Measurements from ENCODE around the gene N4BP3. TPM values are rescaled to one million over a fixed set of nuclear protein-coding genes. Genes with fewer than 3 reads are reported as not detected.
"Not testable (repeated sequence)": the region's sequence is repeated elsewhere in the genome, so short reads cannot be mapped to it uniquely, and the experiment has no call there.

Gene N4BP3
- polyA plus RNA-seq, 3 donors = 0.01 TPM; not detected in 2

DNA sequence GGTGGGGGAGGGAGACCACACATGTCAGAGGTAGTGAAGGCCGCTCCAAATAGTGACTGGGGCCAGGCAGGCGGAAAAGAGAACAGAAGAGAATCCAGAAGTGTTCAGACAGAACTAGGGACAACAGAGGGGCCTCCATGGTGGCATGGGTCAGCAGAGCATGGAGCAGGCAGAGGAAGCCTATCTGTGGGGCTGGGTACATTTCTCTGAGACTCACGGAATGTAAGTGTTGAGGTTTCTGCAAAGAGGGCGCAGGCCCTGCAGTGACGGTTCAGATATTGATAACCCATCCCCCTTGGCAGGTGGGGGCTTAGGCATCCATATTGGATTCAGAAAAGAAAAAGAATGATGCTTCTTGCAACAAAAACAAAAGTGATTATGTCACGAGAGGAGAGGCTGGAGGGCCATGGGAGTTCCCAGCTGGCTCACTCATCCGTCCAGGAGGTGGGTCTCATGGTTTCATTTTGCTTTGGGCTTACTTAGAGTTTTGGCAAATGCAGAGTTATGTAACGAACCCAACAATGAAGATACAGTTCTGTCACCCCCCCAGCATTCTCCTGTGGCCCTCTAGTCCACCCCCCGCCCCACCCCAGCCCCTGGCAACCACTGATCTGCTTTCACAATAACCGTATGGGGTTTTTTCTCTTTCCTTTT lies 12.0 kb downstream of the N4BP3 start:
- WGBS (ENCODE audit: insufficient coverage) = 72% methylated on average over 6 of the region's 10 CpGs
- H3K27ac ChIP-seq (ENCODE audit: low read depth in 1 of 2, low read length in 2 of 2) = no peak overlapping the region

GRCh38 chr5:178126556-178126955 lies 13.2 kb downstream of the N4BP3 start:
- Mint-ChIP-seq H3K36me3 (no peaks in the 10 kb centered on the region), H3K9me3 (peaks cover 0 to 5% (median 0%) of the 10 kb centered on the region in 7 donors), H3K4me1 (peaks cover 13% of the 10 kb centered on the region), H3K4me3 (no peak overlapping the region), H3K27me3 (ENCODE audit: low read depth in 3 of 3) (peaks cover 9 to 38% (median 18%) of the 10 kb centered on the region in 3 donors), H3K27ac (no peak overlapping the region)
- no peaks in the 10 kb centered on the region for H4K20me1 ChIP-seq (ENCODE audit: insufficient read depth, low read length)
- 100% methylated on average over 1 of the region's 3 CpGs for WGBS (ENCODE audit: insufficient coverage)
- no peak overlapping the region for H3K4me3 ChIP-seq (replicated peaks in 1 of 3; ENCODE audit: low read depth in 2 of 3, low read length in 3 of 3)
- H3K4me2 ChIP-seq (replicated peaks; ENCODE audit: extremely low read depth, low read length, poor library complexity, severe bottlenecking) = no peak overlapping the region
- H3K4me1 ChIP-seq (ENCODE audit: control insufficient read depth in 1 of 2, insufficient read depth in 2 of 2, low read length in 2 of 2) = peaks cover 11 to 13% of the 10 kb centered on the region in 2 donors
- intact Hi-C loops (cut with micrococcal nuclease) = no loop called here
- TF ChIP-seq CTCF (IDR thresholded peaks at IDR 0.05) = no peak
- DNase-seq = no peak
- H3K27ac ChIP-seq (ENCODE audit: low read depth in 1 of 2, low read length in 2 of 2) = no peak overlapping the region
- no peak overlapping the region for H2AFZ ChIP-seq (ENCODE audit: insufficient read depth, low read depth, low read length, poor library complexity, severe bottlenecking)
- H3K36me3 ChIP-seq (replicated peaks in 1 of 2; ENCODE audit: control insufficient read depth in 1 of 2, insufficient read depth in 2 of 2, low read length in 2 of 2) = no peaks in the 10 kb centered on the region
- H3K9ac ChIP-seq (ENCODE audit: insufficient read depth, low read length, poor library complexity, severe bottlenecking) = no peak overlapping the region
- peaks cover 0 to 9% of the 10 kb centered on the region in 2 donors for H3K27me3 ChIP-seq (ENCODE audit: control insufficient read depth in 2 of 2, insufficient read depth in 2 of 2, low read length in 2 of 2)
- H3K79me2 ChIP-seq (ENCODE audit: insufficient read depth, low read length) = no peaks in the 10 kb centered on the region
- no peaks in the 10 kb centered on the region for H3K9me3 ChIP-seq (replicated peaks in 1 of 2; ENCODE audit: control insufficient read depth in 1 of 2, insufficient read depth in 1 of 2, low read length in 2 of 2)

More for the DNA sequence above, 12.0 kb downstream of the N4BP3 start:
- H3K27me3 ChIP-seq (ENCODE audit: control insufficient read depth in 2 of 2, insufficient read depth in 2 of 2, low read length in 2 of 2) = peaks cover 0 to 20% of the 10 kb centered on the region in 2 donors
- no peak overlapping the region for H3K9ac ChIP-seq (ENCODE audit: insufficient read depth, low read length, poor library complexity, severe bottlenecking)
- Mint-ChIP-seq H3K9me3 (peaks cover 0 to 4% (median 0%) of the 10 kb centered on the region in 7 donors), H3K4me3 (no peak overlapping the region), H3K27ac (no peak overlapping the region), H3K4me1 (peaks cover 14% of the 10 kb centered on the region), H3K27me3 (ENCODE audit: low read depth in 3 of 3) (peaks cover 18 to 47% (median 25%) of the 10 kb centered on the region in 3 donors), H3K36me3 (no peaks in the 10 kb centered on the region)
- no peak overlapping the region for H2AFZ ChIP-seq (ENCODE audit: insufficient read depth, low read depth, low read length, poor library complexity, severe bottlenecking)
- TF ChIP-seq CTCF (IDR thresholded peaks at IDR 0.05) = no peak
- H3K4me1 ChIP-seq (ENCODE audit: control insufficient read depth in 1 of 2, insufficient read depth in 2 of 2, low read length in 2 of 2) = peaks cover 6% of the 10 kb centered on the region in 2 donors
- intact Hi-C loops (cut with micrococcal nuclease) = no loop called here
- peak in 1 of 3 donors; percentile 27 for DNase-seq
- H4K20me1 ChIP-seq (ENCODE audit: insufficient read depth, low read length) = no peaks in the 10 kb centered on the region
- no peak overlapping the region for H3K4me2 ChIP-seq (replicated peaks; ENCODE audit: extremely low read depth, low read length, poor library complexity, severe bottlenecking)
- no peak overlapping the region for H3K4me3 ChIP-seq (replicated peaks in 1 of 3; ENCODE audit: low read depth in 2 of 3, low read length in 3 of 3)
- H3K36me3 ChIP-seq (replicated peaks in 1 of 2; ENCODE audit: control insufficient read depth in 1 of 2, insufficient read depth in 2 of 2, low read length in 2 of 2) = no peaks in the 10 kb centered on the region
- H3K79me2 ChIP-seq (ENCODE audit: insufficient read depth, low read length) = no peaks in the 10 kb centered on the region
- no peaks in the 10 kb centered on the region for H3K9me3 ChIP-seq (replicated peaks in 1 of 2; ENCODE audit: control insufficient read depth in 1 of 2, insufficient read depth in 1 of 2, low read length in 2 of 2)

GRCh38 chr5:178127300-178128009 lies 14.1 kb downstream of the N4BP3 start:
- H3K9me3 Mint-ChIP-seq; H3K9me3 ChIP-seq (replicated peaks in 1 of 2; ENCODE audit: control insufficient read depth in 1 of 2, insufficient read depth in 1 of 2, low read length in 2 of 2); intact Hi-C loops (cut with micrococcal nuclease); H3K27ac ChIP-seq (ENCODE audit: low read depth in 1 of 2, low read length in 2 of 2); H3K79me2 ChIP-seq (ENCODE audit: insufficient read depth, low read length); H3K27ac Mint-ChIP-seq; H3K36me3 ChIP-seq (replicated peaks in 1 of 2; ENCODE audit: control insufficient read depth in 1 of 2, insufficient read depth in 2 of 2, low read length in 2 of 2); H3K27me3 ChIP-seq (ENCODE audit: control insufficient read depth in 2 of 2, insufficient read depth in 2 of 2, low read length in 2 of 2); H3K4me3 ChIP-seq (replicated peaks in 1 of 3; ENCODE audit: low read depth in 2 of 3, low read length in 3 of 3); H3K36me3 Mint-ChIP-seq; H3K9ac ChIP-seq (ENCODE audit: insufficient read depth, low read length, poor library complexity, severe bottlenecking); H3K4me3 Mint-ChIP-seq; H4K20me1 ChIP-seq (ENCODE audit: insufficient read depth, low read length); H3K4me2 ChIP-seq (replicated peaks; ENCODE audit: extremely low read depth, low read length, poor library complexity, severe bottlenecking); DNase-seq; H2AFZ ChIP-seq (ENCODE audit: insufficient read depth, low read depth, low read length, poor library complexity, severe bottlenecking): not testable (repeated sequence)
- H3K27me3 Mint-ChIP-seq (ENCODE audit: low read depth in 3 of 3) = peaks cover 6 to 31% (median 13%) of the 10 kb centered on the region in 3 donors
- peaks cover 13 to 20% of the 10 kb centered on the region in 2 donors for H3K4me1 ChIP-seq (ENCODE audit: control insufficient read depth in 1 of 2, insufficient read depth in 2 of 2, low read length in 2 of 2)
- WGBS (ENCODE audit: insufficient coverage) = 53% methylated on average over 4 of the region's 14 CpGs
- H3K4me1 Mint-ChIP-seq = peaks cover 21% of the 10 kb centered on the region
